Endothelial cell of umbilical vein (primary cell): ENCODE data around the gene IGFBP4. TPM values are rescaled to one million over a fixed set of nuclear protein-coding genes. Genes with fewer than 3 reads are reported as not detected.

ENCODE experiments used
- BruUV-seq: library from RNA; stranded (reverse); fragments of 400-500 nt; replicated peaks from 2 replicates; lab custom pipeline; 2021; lab: Mats Ljungman, UMichigan
- CTCF ChIA-PET: fragments of 300-600, 350-600 bp; sonication (Branson Sonifier 250); formaldehyde crosslinking; loops from one replicate; lab custom pipeline; 2021; ENCODE audit warnings: antibody characterized with exemption, inconsistent platforms; lab: Charles Lee
- POLR2A ChIA-PET: fragments of 300-600, 350-600 bp; sonication (Branson Sonifier 250); formaldehyde crosslinking; loops from one replicate; lab custom pipeline; 2021; ENCODE audit warnings: antibody characterized with exemption, inconsistent platforms; lab: Charles Lee
- DNase-seq: peaks from one replicate; pipeline ENCODE4 v3.0.0-alpha.2; 2011; ENCODE audit warnings: low read depth, low spot score
- FAIRE-seq: peaks from 2 replicates; lab custom pipeline; 2011; peaks lifted over from hg19 to GRCh38; lab: Jason Lieb, UNC
- H2AFZ ChIP-seq: 2 replicates; pipeline ENCODE4 v1.6.0; 2012; ENCODE audit warnings: low read depth, low read length, control low read depth, inconsistent platforms
- H3K27ac ChIP-seq: 2 replicates; pipeline ENCODE4 v1.5.1; 2011; ENCODE audit warnings: low read depth, mild to moderate bottlenecking, control low read depth, low read length, moderate library complexity; ENCODE audit not compliant: insufficient read depth
- H3K27me3 ChIP-seq, 2 experiments: 2 replicates each; pipeline versions ENCODE4 v1.6.0 to v1.6.1; 2011; ENCODE audit warnings: low read length in 2 of 2, mixed read lengths in 1 of 2; ENCODE audit not compliant: control insufficient read depth in 2 of 2, insufficient read depth in 2 of 2
- H3K36me3 ChIP-seq, 2 experiments: 2 replicates in 1 of 2; 3 replicates in 1 of 2; pipeline ENCODE4 v1.5.1; 2011; ENCODE audit warnings: low read length in 2 of 2, mild to moderate bottlenecking in 1 of 2, moderate library complexity in 1 of 2; ENCODE audit not compliant: control insufficient read depth in 2 of 2, insufficient read depth in 2 of 2; ENCODE audit errors: extremely low read depth in 1 of 2
- H3K4me1 ChIP-seq: 3 replicates; pipeline ENCODE4 v1.5.1; 2011; ENCODE audit warnings: mild to moderate bottlenecking, low read length; ENCODE audit not compliant: control insufficient read depth, insufficient read depth; ENCODE audit errors: extremely low read depth
- H3K4me2 ChIP-seq: 2 replicates; pipeline ENCODE4 v1.6.1; 2011; ENCODE audit warnings: low read length, control low read depth, mixed read lengths; ENCODE audit not compliant: insufficient read depth
- H3K4me3 ChIP-seq, 3 experiments: fragments of 200-600 bp in 1 of 3; sonication (generic), shearing (Covaris generic) in 1 of 3; replicated peaks in 1 of 3; 2 replicates each; pipeline ENCODE4 v1.5.1; 2011 to 2016; ENCODE audit warnings: control low read depth in 3 of 3, low read length in 3 of 3, mild to moderate bottlenecking in 2 of 3, inconsistent platforms in 1 of 3, low read depth in 1 of 3, moderate library complexity in 1 of 3; ENCODE audit not compliant: insufficient read depth in 1 of 3
- H3K79me2 ChIP-seq: 2 replicates; pipeline ENCODE4 v1.6.0; 2012; ENCODE audit warnings: low read length, inconsistent platforms; ENCODE audit not compliant: control insufficient read depth, insufficient read depth
- H3K9ac ChIP-seq: replicated peaks from 2 replicates; pipeline ENCODE3; 2011; ENCODE audit warnings: low read length, control low read depth; ENCODE audit not compliant: insufficient read depth; ENCODE audit errors: extremely low read depth
- H3K9me1 ChIP-seq: replicated peaks from 3 replicates; pipeline ENCODE4 v1.6.0; 2011; ENCODE audit warnings: mild to moderate bottlenecking, low read length; ENCODE audit not compliant: control insufficient read depth, insufficient read depth; ENCODE audit errors: extremely low read depth
- H3K9me3 ChIP-seq: replicated peaks from 2 replicates; pipeline ENCODE4 v1.5.1; 2012; ENCODE audit warnings: low read length, inconsistent platforms; ENCODE audit not compliant: control insufficient read depth, insufficient read depth
- H4K20me1 ChIP-seq: replicated peaks from 2 replicates; pipeline ENCODE3; 2011; ENCODE audit warnings: mild to moderate bottlenecking, low read length; ENCODE audit not compliant: control insufficient read depth, insufficient read depth; ENCODE audit errors: extremely low read depth
- CTCF ChIP-seq, 2 donors: IDR thresholded peaks; 1 replicate in 1 of 2; 2 replicates in 1 of 2; pipeline ENCODE4 v1.5.1; 2011; ENCODE audit warnings: low read length in 2 of 2, mild to moderate bottlenecking in 2 of 2, moderate library complexity in 2 of 2, control low read depth in 1 of 2, inconsistent platforms in 1 of 2, low read depth in 1 of 2; ENCODE audit not compliant: insufficient read depth in 1 of 2; ENCODE audit errors: extremely low read depth in 1 of 2
- EZH2 ChIP-seq: IDR thresholded peaks from 2 replicates; pipeline ENCODE4 v1.6.1; 2012; ENCODE audit warnings: borderline replicate concordance, low read depth, mild to moderate bottlenecking, moderate library complexity, low read length, inconsistent platforms; ENCODE audit not compliant: severe bottlenecking
- FOS ChIP-seq: IDR thresholded peaks from 2 replicates; pipeline ENCODE4 v1.6.1; 2011; ENCODE audit warnings: mild to moderate bottlenecking, low read length, moderate library complexity, borderline replicate concordance; ENCODE audit not compliant: insufficient read depth
- GATA2 ChIP-seq: IDR thresholded peaks from 2 replicates; pipeline ENCODE4 v1.7.0; 2011; ENCODE audit warnings: low read depth, mild to moderate bottlenecking, moderate library complexity, mixed read lengths, low read length; ENCODE audit not compliant: insufficient read length, insufficient read depth
- JUN ChIP-seq: IDR thresholded peaks from 2 replicates; pipeline ENCODE4 v1.6.1; 2011; ENCODE audit warnings: borderline replicate concordance, low read depth; ENCODE audit not compliant: insufficient read length, insufficient read depth
- MAX ChIP-seq: IDR thresholded peaks from 2 replicates; pipeline ENCODE4 v1.6.1; 2011; ENCODE audit not compliant: insufficient read depth, insufficient read length
- MYC ChIP-seq: IDR thresholded peaks from one replicate; pipeline ENCODE4 v1.6.1; 2011; ENCODE audit warnings: mild to moderate bottlenecking, low read depth, low read length
- POLR2A ChIP-seq: IDR thresholded peaks from 2 replicates; pipeline ENCODE4 v1.6.1; 2012; ENCODE audit warnings: low read depth, mild to moderate bottlenecking, control low read depth, low read length
- POLR2AphosphoS5 ChIP-seq: IDR thresholded peaks from 2 replicates; pipeline ENCODE4 v1.6.1; 2012; ENCODE audit warnings: low read depth, mild to moderate bottlenecking, control low read depth, low read length, moderate library complexity; ENCODE audit not compliant: insufficient read depth
- dilution Hi-C: fragments of 300-500 bp; cut with MboI; formaldehyde crosslinking; loops from one replicate; pipeline ENCODE4 v1.15.0; 2019; ENCODE audit warnings: low sequenced_read_pairs; ENCODE audit not compliant: extremely low pct_ligation_motif_present
- intact Hi-C: fragments of 100-400 bp; cut with micrococcal nuclease; formaldehyde crosslinking; loops from one replicate; pipeline ENCODE4 v1.10.0; 2022
- polyA plus RNA-seq, 4 experiments: library from polyadenylated mRNA; depleted of rRNA in 3 of 4; stranded (reverse) in 3 of 4; unstranded in 1 of 4; fragments of >200 nt; gene quantifications; 2 replicates each; pipeline versions ENCODE4 v1.2.1 to v1.2.3, GENCODE V29; 2011 to 2012; ENCODE audit warnings: missing spikeins in 1 of 4
- total RNA-seq: library from RNA; stranded (reverse); gene quantifications from 2 replicates; pipeline ENCODE4 v1.2.3, GENCODE V29; 2021

IGFBP4 gene
- total and polyA plus RNA-seq, 2 donors (not counting 3 experiments of a cell fraction or from before 2014, with no cell fraction given): 377 to 618 TPM

GRCh38 chr17:40484973-40485530 is 41.8 kb downstream of the IGFBP4 start:
- Histone ChIP-seq H3K27ac (no peak overlapping the region), H3K27me3 (peaks cover 2 to 7% of the 10 kb centered on the region in 2 experiments), H4K20me1 (no peaks in the 10 kb centered on the region), H3K9ac (no peak overlapping the region), H3K4me1 (no peaks in the 10 kb centered on the region), H3K4me2 (no peak overlapping the region), H3K9me3 (no peaks in the 10 kb centered on the region), H3K36me3 (no peaks in the 10 kb centered on the region), H3K4me3 (no peak overlapping the region), H2AFZ (no peak overlapping the region), H3K79me2 (no peaks in the 10 kb centered on the region), H3K9me1 (no peaks in the 10 kb centered on the region)
- CTCF ChIA-PET: interaction anchor here (1.9 to 2.8 kb wide), 3 partner anchors 9 to 48 kb away, joined by 4 to 23 read pairs (median 7); no protein-coding TSS in a partner anchor
- TF ChIP-seq MYC (no peak), GATA2 (no peak), POLR2A (no peak), CTCF (IDR thresholded peaks at IDR 0.05; ENCODE audit: extremely low read depth in 1 of 2, insufficient read depth in 1 of 2, low read depth in 1 of 2, low read length in 2 of 2) (no peak), MAX (no peak), JUN (no peak), EZH2 (no peak), FOS (no peak), POLR2AphosphoS5 (no peak)
- dilution Hi-C loops (no loop called here), intact Hi-C loops (no loop called here)
- DNase-seq: no peak
- POLR2A ChIA-PET: no interaction called here
- no peak for FAIRE-seq
- no TSS peak for BruUV-seq
